PC-3 (cell line): Measurements from ENCODE around the gene MISP3. TPM values are rescaled to one million over a fixed set of nuclear protein-coding genes. Genes with fewer than 3 reads are reported as not detected.

Experiments
- ATAC-seq: fragments of 200-7000 bp; cut with Tn5 transposase; 2 replicates; pipeline ENCODE4 v1.9.1; 2020; ENCODE audit warnings: mild to moderate bottlenecking, moderate library complexity
- BruUV-seq: library from RNA; stranded (reverse); fragments of 400-500 nt; replicated peaks from 2 replicates; lab custom pipeline; 2021; lab: Mats Ljungman, UMichigan
- CTCF ChIA-PET: fragments of 300-600 bp; sonication (Branson Sonifier 250); formaldehyde crosslinking; loops from one replicate; lab custom pipeline; 2022; ENCODE audit warnings: antibody characterized with exemption; lab: Charles Lee
- POLR2A ChIA-PET: fragments of 300-600 bp; sonication (Branson Sonifier 250); formaldehyde crosslinking; loops from one replicate; lab custom pipeline; 2022; ENCODE audit warnings: antibody characterized with exemption; ENCODE audit not compliant: unreplicated experiment; lab: Charles Lee
- DNase-seq: peaks from one replicate; pipeline ENCODE4 v3.0.0-alpha.2; 2015
- H2AFZ ChIP-seq: fragments of 300-600 bp; sonication (generic); 2 replicates; pipeline ENCODE4 v1.6.0; 2016; ENCODE audit warnings: antibody characterized with exemption, low read length
- H3F3A ChIP-seq: fragments of 300-600 bp; sonication (generic); one replicate; pipeline ENCODE4 v1.6.0; 2017; ENCODE audit warnings: antibody characterized with exemption, low read length, control low read depth, mild to moderate bottlenecking; ENCODE audit not compliant: unreplicated experiment
- H3K27ac ChIP-seq: fragments of 300-600 bp; sonication (generic); 2 replicates; pipeline ENCODE4 v1.5.1; 2016; ENCODE audit warnings: mild to moderate bottlenecking, low read length
- H3K27me3 ChIP-seq: fragments of 300-600 bp; sonication (generic); 2 replicates; pipeline ENCODE4 v1.6.1; 2016; ENCODE audit warnings: low read length, mixed read lengths
- H3K36me3 ChIP-seq: fragments of 300-600 bp; sonication (generic); 2 replicates; pipeline ENCODE4 v1.6.1; 2016; ENCODE audit warnings: low read depth, mixed run types, low read length, mixed read lengths
- H3K4me1 ChIP-seq: fragments of 300-600 bp; sonication (generic); 2 replicates; pipeline ENCODE4 v1.5.1; 2016; ENCODE audit warnings: low read length; ENCODE audit not compliant: insufficient read depth
- H3K4me2 ChIP-seq: fragments of 300-600 bp; sonication (generic); 2 replicates; pipeline ENCODE4 v1.6.0; 2016; ENCODE audit warnings: low read length
- H3K4me3 ChIP-seq: fragments of 300-600 bp; sonication (generic); 2 replicates; pipeline ENCODE4 v1.5.1; 2016; ENCODE audit warnings: mild to moderate bottlenecking, low read length, mixed read lengths
- H3K79me2 ChIP-seq: fragments of 300-600 bp; sonication (generic); 2 replicates; pipeline ENCODE4 v1.6.1; 2017; ENCODE audit warnings: low read length, mixed read lengths
- H3K9ac ChIP-seq: fragments of 300-600 bp; sonication (generic); 2 replicates; pipeline ENCODE4 v1.6.0; 2016; ENCODE audit warnings: mild to moderate bottlenecking, low read length
- H3K9me2 ChIP-seq: fragments of 300-600 bp; sonication (generic); replicated peaks from 2 replicates; pipeline ENCODE4 v1.6.1; 2016; ENCODE audit warnings: mixed run types, low read length, mixed read lengths
- H3K9me3 ChIP-seq: fragments of 300-600 bp; sonication (generic); 2 replicates; pipeline ENCODE4 v1.6.1; 2016; ENCODE audit warnings: low read length, mixed read lengths
- H4K20me1 ChIP-seq: fragments of 300-600 bp; sonication (generic); 2 replicates; pipeline ENCODE4 v1.6.1; 2016; ENCODE audit warnings: low read length, mixed read lengths
- EZH2 ChIP-seq: fragments of 300-600 bp; sonication (generic); IDR thresholded peaks from one replicate; pipeline ENCODE4 v1.6.1; 2017; ENCODE audit warnings: antibody characterized with exemption, mild to moderate bottlenecking, low read length; ENCODE audit not compliant: unreplicated experiment
- EZH2phosphoT487 ChIP-seq: fragments of 300-600 bp; sonication (generic); IDR thresholded peaks from 2 replicates; pipeline ENCODE4 v1.6.1; 2018; ENCODE audit warnings: mild to moderate bottlenecking, antibody characterized with exemption, low read length, borderline replicate concordance
- intact Hi-C: fragments of 100-400 bp; cut with micrococcal nuclease; formaldehyde crosslinking; loops from 2 replicates; pipeline ENCODE4 v1.9.0; 2023
- total RNA-seq: library from RNA; depleted of rRNA; stranded (reverse); fragments of >200 nt; gene quantifications from 2 replicates; pipeline ENCODE4 v1.2.3, GENCODE V29; 2014; rRNA removed
- TF ChIP-seq, protein P1 (sequence below): fragments of 300-600 bp; sonication (generic); conservative IDR thresholded peaks from 2 replicates; pipeline ENCODE4 v1.5.1; 2017; ENCODE audit warnings: antibody characterized with exemption, low read depth, mild to moderate bottlenecking, low read length

Gene MISP3
- total RNA-seq, 1 experiment from 2014 or later, result 6.1 TPM

DNA sequence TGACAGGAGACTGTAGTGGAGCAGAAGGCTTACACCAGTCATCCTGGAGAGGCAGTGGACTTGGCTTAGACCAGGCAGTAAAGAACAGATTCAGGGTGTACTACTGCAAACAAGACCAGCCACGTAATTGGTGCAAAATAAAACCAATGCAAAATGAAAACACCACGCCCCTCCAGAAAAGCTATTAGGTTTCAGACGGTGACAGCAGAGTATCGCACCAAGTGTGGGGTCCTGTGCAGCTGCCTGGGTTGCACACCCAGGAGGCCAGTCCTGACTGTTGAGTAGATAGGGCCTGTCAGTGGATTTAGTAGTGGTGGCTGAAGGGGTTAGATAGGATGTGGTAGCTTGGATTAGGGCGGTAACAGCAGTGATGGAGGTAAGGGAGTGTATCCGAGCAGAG, 50.3 kb downstream of the MISP3 start:
- no peak for ATAC-seq
- no peak overlapping the region for H3K4me3 ChIP-seq
- no peaks in the 10 kb centered on the region for H3K79me2 ChIP-seq
- POLR2A ChIA-PET, result no interaction called here
- no peaks in the 10 kb centered on the region for H3K9me3 ChIP-seq
- H3K36me3 ChIP-seq, result peaks cover 26% of the 10 kb centered on the region; the same call in 1 of the 2 replicates
- no peak overlapping the region for H3K27ac ChIP-seq
- TF ChIP-seq, protein P1, sequence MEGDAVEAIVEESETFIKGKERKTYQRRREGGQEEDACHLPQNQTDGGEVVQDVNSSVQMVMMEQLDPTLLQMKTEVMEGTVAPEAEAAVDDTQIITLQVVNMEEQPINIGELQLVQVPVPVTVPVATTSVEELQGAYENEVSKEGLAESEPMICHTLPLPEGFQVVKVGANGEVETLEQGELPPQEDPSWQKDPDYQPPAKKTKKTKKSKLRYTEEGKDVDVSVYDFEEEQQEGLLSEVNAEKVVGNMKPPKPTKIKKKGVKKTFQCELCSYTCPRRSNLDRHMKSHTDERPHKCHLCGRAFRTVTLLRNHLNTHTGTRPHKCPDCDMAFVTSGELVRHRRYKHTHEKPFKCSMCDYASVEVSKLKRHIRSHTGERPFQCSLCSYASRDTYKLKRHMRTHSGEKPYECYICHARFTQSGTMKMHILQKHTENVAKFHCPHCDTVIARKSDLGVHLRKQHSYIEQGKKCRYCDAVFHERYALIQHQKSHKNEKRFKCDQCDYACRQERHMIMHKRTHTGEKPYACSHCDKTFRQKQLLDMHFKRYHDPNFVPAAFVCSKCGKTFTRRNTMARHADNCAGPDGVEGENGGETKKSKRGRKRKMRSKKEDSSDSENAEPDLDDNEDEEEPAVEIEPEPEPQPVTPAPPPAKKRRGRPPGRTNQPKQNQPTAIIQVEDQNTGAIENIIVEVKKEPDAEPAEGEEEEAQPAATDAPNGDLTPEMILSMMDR, result no peak
- TF ChIP-seq EZH2phosphoT487 (no peak), EZH2 (no peak)
- BruUV-seq, result no TSS peak
- no peak overlapping the region for H3K4me2 ChIP-seq
- H2AFZ ChIP-seq, result no peak overlapping the region
- H3K4me1 ChIP-seq, result peaks cover 7% of the 10 kb centered on the region; the same call in 1 of the 2 replicates
- intact Hi-C loops, result no loop called here
- H3K9ac ChIP-seq, result no peak overlapping the region
- no peaks in the 10 kb centered on the region for H3K9me2 ChIP-seq
- CTCF ChIA-PET, result interaction anchor here (0.7 kb wide), 1 partner anchor 42 kb away, joined by 4 read pairs; no protein-coding TSS in a partner anchor
- no peak for DNase-seq
- peaks cover 11% of the 10 kb centered on the region for H3F3A ChIP-seq
- no peaks in the 10 kb centered on the region for H3K27me3 ChIP-seq
- H4K20me1 ChIP-seq, result no peaks in the 10 kb centered on the region

Other genes starting within 250 kb of the MISP3 start
- gene NANOS3, start 195.7 kb upstream of the MISP3 start, total RNA-seq, result 1.7 TPM in 1 of 2 replicates, not detected in the other
- gene BRME1, start 166.7 kb upstream of the MISP3 start, total RNA-seq, result 5.4 and 6.0 TPM in 2 replicates
- gene CC2D1A, start 166.6 kb upstream of the MISP3 start, total RNA-seq, result 67.7 and 102 TPM in 2 replicates
- 0.92 TPM in 1 of 2 replicates, not detected in the other for gene PODNL1, start 134.4 kb upstream of the MISP3 start, total RNA-seq
- 50.8 and 85.2 TPM in 2 replicates for gene DCAF15, start 120.3 kb upstream of the MISP3 start, total RNA-seq
- gene RFX1, start 66.5 kb upstream of the MISP3 start, total RNA-seq, result 7.5 and 9.2 TPM in 2 replicates
- not detected in 2 replicates for gene RLN3, start 44.6 kb upstream of the MISP3 start, total RNA-seq
- gene IL27RA, start 41.0 kb upstream of the MISP3 start, total RNA-seq, result 14.2 and 14.7 TPM in 2 replicates
- 2.3 and 4.8 TPM in 2 replicates for gene PALM3, start 10.7 kb upstream of the MISP3 start, total RNA-seq
- gene C19orf67, start 13.0 kb downstream of the MISP3 start, total RNA-seq, result not detected in 2 replicates
- 62.2 and 90.5 TPM in 2 replicates for gene SAMD1, start 18.0 kb downstream of the MISP3 start, total RNA-seq
- 50.2 and 72.9 TPM in 2 replicates for gene PRKACA, start 45.0 kb downstream of the MISP3 start, total RNA-seq
- gene ASF1B, start 63.8 kb downstream of the MISP3 start, total RNA-seq, result 71.2 and 84.7 TPM in 2 replicates
- 37.2 and 39.3 TPM in 2 replicates for gene ADGRL1, start 133.4 kb downstream of the MISP3 start, total RNA-seq